ENCODE data around the gene SIDT1. TPM values are rescaled to one million over a fixed set of nuclear protein-coding genes. Genes with fewer than 3 reads are reported as not detected.

The SIDT1 gene
- total RNA-seq, 2 experiments from 2014 or later = 14.6 to 14.9 TPM

GRCh38 chr3:113548501-113548900 is 16.1 kb downstream of the SIDT1 start:
- H3K4me3 Mint-ChIP-seq = no peak overlapping the region
- no peak overlapping the region for H3K27ac Mint-ChIP-seq
- CTCF ChIA-PET = no interaction called here
- no peak for DNase-seq
- H3K9me3 Mint-ChIP-seq = no peaks in the 10 kb centered on the region
- H3K36me3 Mint-ChIP-seq (ENCODE audit: low read depth) = peaks cover 7% of the 10 kb centered on the region
- peaks cover 33% of the 10 kb centered on the region for H3K4me1 Mint-ChIP-seq (ENCODE audit: low read depth)
- intact Hi-C loops (cut with micrococcal nuclease) = no loop called here
- no peaks in the 10 kb centered on the region for H3K27me3 Mint-ChIP-seq (ENCODE audit: low read depth)

GRCh38 chr3:113551820-113552219 is 19.5 kb downstream of the SIDT1 start:
- Mint-ChIP-seq H3K27ac (no peak overlapping the region), H3K36me3 (ENCODE audit: low read depth) (peaks cover 4% of the 10 kb centered on the region), H3K4me1 (ENCODE audit: low read depth) (peaks cover 20% of the 10 kb centered on the region), H3K9me3 (no peaks in the 10 kb centered on the region), H3K27me3 (ENCODE audit: low read depth) (no peaks in the 10 kb centered on the region), H3K4me3 (no peak overlapping the region)
- intact Hi-C loops (cut with micrococcal nuclease) = loop anchor here (2.0 kb wide), 1 partner anchor 37 kb away; the partner anchor contains the start of gene SPICE1
- CTCF ChIA-PET = interaction anchor here (1.4 to 3.7 kb wide), 3 partner anchors 36 to 59 kb away, joined by 7 to 18 read pairs (median 17); partner anchors contain the start of gene SPICE1
- DNase-seq = no peak

GRCh38 chr3:113552851-113553250 is 20.5 kb downstream of the SIDT1 start:
- intact Hi-C loops (cut with micrococcal nuclease) = loop anchor here (1.0 to 2.0 kb wide), 2 partner anchors 38 to 58 kb away; partner anchors contain the start of gene SPICE1
- Mint-ChIP-seq H3K27me3 (ENCODE audit: low read depth) (no peaks in the 10 kb centered on the region), H3K4me1 (ENCODE audit: low read depth) (peaks cover 18% of the 10 kb centered on the region), H3K36me3 (ENCODE audit: low read depth) (peaks cover 4% of the 10 kb centered on the region), H3K9me3 (no peaks in the 10 kb centered on the region), H3K4me3 (no peak overlapping the region), H3K27ac (no peak overlapping the region)
- CTCF ChIA-PET = interaction anchor here (1.4 to 3.7 kb wide), 3 partner anchors 37 to 60 kb away, joined by 7 to 18 read pairs (median 17); partner anchors contain the start of gene SPICE1
- peak; percentile 48 for DNase-seq

GRCh38 chr3:113555138-113555537 is 22.8 kb downstream of the SIDT1 start:
- Mint-ChIP-seq H3K9me3 (no peaks in the 10 kb centered on the region), H3K27me3 (ENCODE audit: low read depth) (no peaks in the 10 kb centered on the region), H3K4me3 (no peak overlapping the region), H3K4me1 (ENCODE audit: low read depth) (peaks cover 12% of the 10 kb centered on the region), H3K36me3 (ENCODE audit: low read depth) (peaks cover 2% of the 10 kb centered on the region), H3K27ac (no peak overlapping the region)
- CTCF ChIA-PET = interaction anchor here (1.4 to 3.7 kb wide), 4 partner anchors 22 to 62 kb away, joined by 4 to 17 read pairs (median 10); no protein-coding TSS in a partner anchor
- intact Hi-C loops (cut with micrococcal nuclease) = no loop called here
- no peak for DNase-seq

GRCh38 chr3:113556316-113556945 is 24.1 kb downstream of the SIDT1 start:
- H3K4me3 Mint-ChIP-seq = no peak overlapping the region
- DNase-seq = no peak
- CTCF ChIA-PET = interaction anchor here (0.6 to 3.5 kb wide), 5 partner anchors 9 to 63 kb away, joined by 3 to 14 read pairs (median 4); no protein-coding TSS in a partner anchor
- H3K36me3 Mint-ChIP-seq (ENCODE audit: low read depth) = peaks cover 2% of the 10 kb centered on the region
- no peak overlapping the region for H3K27ac Mint-ChIP-seq
- H3K4me1 Mint-ChIP-seq (ENCODE audit: low read depth) = peaks cover 16% of the 10 kb centered on the region
- no peaks in the 10 kb centered on the region for H3K27me3 Mint-ChIP-seq (ENCODE audit: low read depth)
- no peaks in the 10 kb centered on the region for H3K9me3 Mint-ChIP-seq
- intact Hi-C loops (cut with micrococcal nuclease) = no loop called here

GRCh38 chr3:113556946-113557335 is 24.6 kb downstream of the SIDT1 start:
- Mint-ChIP-seq H3K4me3 (no peak overlapping the region), H3K4me1 (ENCODE audit: low read depth) (peaks cover 18% of the 10 kb centered on the region), H3K36me3 (ENCODE audit: low read depth) (peaks cover 2% of the 10 kb centered on the region), H3K27ac (no peak overlapping the region), H3K9me3 (no peaks in the 10 kb centered on the region), H3K27me3 (ENCODE audit: low read depth) (no peaks in the 10 kb centered on the region)
- intact Hi-C loops (cut with micrococcal nuclease) = no loop called here
- DNase-seq = no peak
- CTCF ChIA-PET = interaction anchor here (0.9 to 3.5 kb wide), 2 partner anchors 10 to 20 kb away, joined by 4 to 14 read pairs; no protein-coding TSS in a partner anchor

GRCh38 chr3:113557374-113557773 is 25.0 kb downstream of the SIDT1 start:
- CTCF ChIA-PET = interaction anchor here (3.5 kb wide), 1 partner anchor 20 kb away, joined by 14 read pairs; no protein-coding TSS in a partner anchor

GRCh38 chr3:113559009-113559408 is 26.7 kb downstream of the SIDT1 start:
- H3K4me1 Mint-ChIP-seq (ENCODE audit: low read depth) = peaks cover 16% of the 10 kb centered on the region

More at GRCh38 chr3:113557374-113557773, 25.0 kb downstream of the SIDT1 start:
- H3K4me3 Mint-ChIP-seq = no peak overlapping the region
- H3K36me3 Mint-ChIP-seq (ENCODE audit: low read depth) = peaks cover 2% of the 10 kb centered on the region
- no peak overlapping the region for H3K27ac Mint-ChIP-seq
- no peak for DNase-seq
- H3K4me1 Mint-ChIP-seq (ENCODE audit: low read depth) = peaks cover 16% of the 10 kb centered on the region
- intact Hi-C loops (cut with micrococcal nuclease) = no loop called here
- no peaks in the 10 kb centered on the region for H3K9me3 Mint-ChIP-seq
- H3K27me3 Mint-ChIP-seq (ENCODE audit: low read depth) = no peaks in the 10 kb centered on the region

GRCh38 chr3:113560271-113560670 is 27.9 kb downstream of the SIDT1 start:
- intact Hi-C loops (cut with micrococcal nuclease) = no loop called here
- Mint-ChIP-seq H3K27ac (no peak overlapping the region), H3K27me3 (ENCODE audit: low read depth) (no peaks in the 10 kb centered on the region), H3K4me1 (ENCODE audit: low read depth) (peaks cover 19% of the 10 kb centered on the region), H3K4me3 (no peak overlapping the region), H3K36me3 (ENCODE audit: low read depth) (no peaks in the 10 kb centered on the region), H3K9me3 (no peaks in the 10 kb centered on the region)
- CTCF ChIA-PET = interaction anchor here (0.9 to 4.0 kb wide), 3 partner anchors 18 to 67 kb away, joined by 3 to 22 read pairs (median 4); no protein-coding TSS in a partner anchor
- DNase-seq = no peak

More at GRCh38 chr3:113559009-113559408, 26.7 kb downstream of the SIDT1 start:
- intact Hi-C loops (cut with micrococcal nuclease) = no loop called here
- DNase-seq = no peak
- no peak overlapping the region for H3K27ac Mint-ChIP-seq
- CTCF ChIA-PET = interaction anchor here (4.0 kb wide), 1 partner anchor 19 kb away, joined by 22 read pairs; no protein-coding TSS in a partner anchor
- no peaks in the 10 kb centered on the region for H3K36me3 Mint-ChIP-seq (ENCODE audit: low read depth)
- H3K4me3 Mint-ChIP-seq = no peak overlapping the region
- H3K27me3 Mint-ChIP-seq (ENCODE audit: low read depth) = no peaks in the 10 kb centered on the region
- no peaks in the 10 kb centered on the region for H3K9me3 Mint-ChIP-seq

GRCh38 chr3:113560831-113561623 is 28.7 kb downstream of the SIDT1 start:
- CTCF ChIA-PET = interaction anchor here (0.9 to 4.0 kb wide), 4 partner anchors 17 to 68 kb away, joined by 3 to 22 read pairs (median 4); no protein-coding TSS in a partner anchor
- DNase-seq = no peak
- H3K27ac Mint-ChIP-seq = no peak overlapping the region
- no peak overlapping the region for H3K4me3 Mint-ChIP-seq
- intact Hi-C loops (cut with micrococcal nuclease) = no loop called here
- H3K36me3 Mint-ChIP-seq (ENCODE audit: low read depth) = peaks cover 1% of the 10 kb centered on the region
- no peaks in the 10 kb centered on the region for H3K27me3 Mint-ChIP-seq (ENCODE audit: low read depth)
- peaks cover 19% of the 10 kb centered on the region for H3K4me1 Mint-ChIP-seq (ENCODE audit: low read depth)
- H3K9me3 Mint-ChIP-seq = no peaks in the 10 kb centered on the region

GRCh38 chr3:113565555-113565954 is 33.2 kb downstream of the SIDT1 start:
- no peak overlapping the region for H3K27ac Mint-ChIP-seq
- DNase-seq = no peak
- H3K4me3 Mint-ChIP-seq = no peak overlapping the region
- CTCF ChIA-PET = interaction anchor here (1.4 kb wide), 1 partner anchor 54 kb away, joined by 5 read pairs; no protein-coding TSS in a partner anchor
- intact Hi-C loops (cut with micrococcal nuclease) = no loop called here
- peaks cover 1% of the 10 kb centered on the region for H3K36me3 Mint-ChIP-seq (ENCODE audit: low read depth)
- H3K4me1 Mint-ChIP-seq (ENCODE audit: low read depth) = peaks cover 9% of the 10 kb centered on the region
- no peaks in the 10 kb centered on the region for H3K9me3 Mint-ChIP-seq
- H3K27me3 Mint-ChIP-seq (ENCODE audit: low read depth) = no peaks in the 10 kb centered on the region

- peaks cover 2% of the 10 kb centered on the region for H3K4me1 Mint-ChIP-seq (ENCODE audit: low read depth)
- no peak for DNase-seq
- no peaks in the 10 kb centered on the region for H3K9me3 Mint-ChIP-seq
- peaks cover 1% of the 10 kb centered on the region for H3K36me3 Mint-ChIP-seq (ENCODE audit: low read depth)
- H3K27me3 Mint-ChIP-seq (ENCODE audit: low read depth) = no peaks in the 10 kb centered on the region
- no peak overlapping the region for H3K27ac Mint-ChIP-seq
- H3K4me3 Mint-ChIP-seq = no peak overlapping the region
- CTCF ChIA-PET = no interaction called here
- intact Hi-C loops (cut with micrococcal nuclease) = no loop called here
These were observed 37.8 kb downstream of the SIDT1 start for GRCh38 chr3:113570158-113570557.

All from activated naive CD4-positive, alpha-beta T cell treated with anti-CD3 and anti-CD28 coated beads for 36 hours (primary cell).